ENCODE results near the gene GALNT5.
"Not testable (repeated sequence)": the region's sequence is repeated elsewhere in the genome, so short reads cannot be mapped to it uniquely, and the experiment has no call there.

GALNT5 gene

DNA sequence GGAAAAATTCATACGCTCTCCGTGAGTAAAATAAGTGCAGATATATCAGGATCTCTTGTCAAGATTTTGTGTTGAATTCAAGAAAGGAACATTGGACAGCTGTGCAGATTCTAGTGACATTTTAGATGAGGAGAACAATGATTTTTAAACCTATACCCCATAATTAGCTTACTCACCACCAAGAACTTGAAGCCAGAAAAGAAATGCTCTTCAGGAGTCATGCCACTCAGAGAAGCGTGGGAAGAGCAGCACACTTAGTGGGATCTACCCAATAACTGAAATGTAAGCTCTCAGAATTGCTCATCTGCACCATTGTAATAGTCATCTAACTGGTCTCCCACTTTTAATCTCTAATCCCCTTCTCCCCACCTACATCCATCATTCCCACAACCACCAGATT is 77.3 kb downstream of the GALNT5 start:
- Histone ChIP-seq H3K27me3 (ENCODE audit: control insufficient read depth, insufficient read depth, low read length, poor library complexity, severe bottlenecking) (no peaks in the 10 kb centered on the region), H3K4me1 (ENCODE audit: control insufficient read depth, insufficient read depth, low read length) (no peaks in the 10 kb centered on the region), H3K36me3 (ENCODE audit: control insufficient read depth, insufficient read depth, low read length) (no peaks in the 10 kb centered on the region), H3K9me3 (ENCODE audit: control insufficient read depth, low read length) (no peaks in the 10 kb centered on the region), H3K4me3 (ENCODE audit: insufficient read depth, low read depth, low read length) (no peak overlapping the region), H3K27ac (ENCODE audit: insufficient read depth, low read depth, low read length, poor library complexity, severe bottlenecking) (no peak overlapping the region)
- WGBS, 2 experiments = 92 to 95% methylated on average over 3 of the region's 3 CpGs

- H3K36me3 ChIP-seq (ENCODE audit: control insufficient read depth, insufficient read depth, low read length) = no peaks in the 10 kb centered on the region
- H3K9me3 ChIP-seq (ENCODE audit: control insufficient read depth, low read length) = no peaks in the 10 kb centered on the region
- no peaks in the 10 kb centered on the region for H3K27me3 ChIP-seq (ENCODE audit: control insufficient read depth, insufficient read depth, low read length, poor library complexity, severe bottlenecking)
- 44 to 48% methylated on average over 7 to 8 of the region's 8 CpGs for WGBS, 2 experiments
- no peak overlapping the region for H3K4me3 ChIP-seq (ENCODE audit: insufficient read depth, low read depth, low read length)
- H3K27ac ChIP-seq (ENCODE audit: insufficient read depth, low read depth, low read length, poor library complexity, severe bottlenecking) = no peak overlapping the region
- H3K4me1 ChIP-seq (ENCODE audit: control insufficient read depth, insufficient read depth, low read length) = no peaks in the 10 kb centered on the region
Measured at GRCh38 chr2:157336137-157337010, 78.9 kb downstream of the GALNT5 start.

- H3K4me1 ChIP-seq (ENCODE audit: control insufficient read depth, insufficient read depth, low read length) = no peaks in the 10 kb centered on the region
- H3K4me3 ChIP-seq (ENCODE audit: insufficient read depth, low read depth, low read length) = no peak overlapping the region
- WGBS, 2 experiments = 88 to 90% methylated on average over 3 of the region's 3 CpGs
- no peaks in the 10 kb centered on the region for H3K36me3 ChIP-seq (ENCODE audit: control insufficient read depth, insufficient read depth, low read length)
- H3K9me3 ChIP-seq (ENCODE audit: control insufficient read depth, low read length) = no peaks in the 10 kb centered on the region
- H3K27ac ChIP-seq (ENCODE audit: insufficient read depth, low read depth, low read length, poor library complexity, severe bottlenecking) = no peak overlapping the region
- H3K27me3 ChIP-seq (ENCODE audit: control insufficient read depth, insufficient read depth, low read length, poor library complexity, severe bottlenecking) = no peaks in the 10 kb centered on the region
Measured at GRCh38 chr2:157337978-157338377, 80.5 kb downstream of the GALNT5 start.

DNA sequence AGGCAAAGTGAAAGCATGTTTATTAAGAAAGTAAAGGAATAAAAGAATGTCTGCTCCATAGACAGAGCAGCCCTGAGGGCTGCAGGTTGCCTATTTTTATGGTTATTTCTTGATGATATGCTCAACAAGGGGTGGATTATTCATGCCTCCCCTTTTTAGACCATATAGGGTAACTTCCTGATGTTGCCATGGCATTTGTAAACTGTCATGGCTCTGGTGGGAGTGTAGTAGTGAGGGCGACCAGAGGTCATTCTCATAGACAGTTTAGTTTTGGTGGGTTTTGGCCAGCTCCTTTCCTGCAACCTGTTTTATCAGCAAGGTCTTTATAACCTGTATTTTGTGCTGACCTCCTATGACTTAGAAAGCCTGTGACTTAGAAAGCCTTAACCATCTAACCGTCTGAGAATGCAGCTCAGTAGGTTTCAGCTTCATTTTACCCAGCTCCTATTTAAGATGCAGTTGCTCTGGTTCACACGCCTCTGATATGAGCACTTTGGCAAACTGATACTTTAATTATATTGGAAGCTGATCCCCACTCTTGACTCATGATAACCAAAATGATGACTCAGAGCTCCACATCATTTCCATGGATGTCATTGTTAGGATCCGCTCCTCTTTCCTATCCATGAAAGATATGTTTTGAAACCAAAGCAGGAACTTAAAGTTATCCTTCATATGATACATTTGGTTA is 82.6 kb downstream of the GALNT5 start:
- Histone ChIP-seq H3K4me1 (ENCODE audit: control insufficient read depth, insufficient read depth, low read length) (no peaks in the 10 kb centered on the region), H3K9me3 (ENCODE audit: control insufficient read depth, low read length) (no peaks in the 10 kb centered on the region), H3K27ac (ENCODE audit: insufficient read depth, low read depth, low read length, poor library complexity, severe bottlenecking) (no peak overlapping the region), H3K27me3 (ENCODE audit: control insufficient read depth, insufficient read depth, low read length, poor library complexity, severe bottlenecking) (no peaks in the 10 kb centered on the region), H3K4me3 (ENCODE audit: insufficient read depth, low read depth, low read length) (no peak overlapping the region), H3K36me3 (ENCODE audit: control insufficient read depth, insufficient read depth, low read length) (no peaks in the 10 kb centered on the region)
- WGBS, 2 experiments = 89 to 93% methylated on average over 4 of the region's 4 CpGs

- H3K9me3 ChIP-seq (ENCODE audit: control insufficient read depth, low read length); H3K27me3 ChIP-seq (ENCODE audit: control insufficient read depth, insufficient read depth, low read length, poor library complexity, severe bottlenecking); H3K27ac ChIP-seq (ENCODE audit: insufficient read depth, low read depth, low read length, poor library complexity, severe bottlenecking); H3K36me3 ChIP-seq (ENCODE audit: control insufficient read depth, insufficient read depth, low read length); H3K4me1 ChIP-seq (ENCODE audit: control insufficient read depth, insufficient read depth, low read length); H3K4me3 ChIP-seq (ENCODE audit: insufficient read depth, low read depth, low read length): not testable (repeated sequence)
- 95 to 96% methylated on average over 2 of the region's 2 CpGs for WGBS, 2 experiments
Measured at GRCh38 chr2:157341381-157341780, 83.9 kb downstream of the GALNT5 start.

- Histone ChIP-seq H3K27me3 (ENCODE audit: control insufficient read depth, insufficient read depth, low read length, poor library complexity, severe bottlenecking) (no peaks in the 10 kb centered on the region), H3K27ac (ENCODE audit: insufficient read depth, low read depth, low read length, poor library complexity, severe bottlenecking) (no peak overlapping the region), H3K36me3 (ENCODE audit: control insufficient read depth, insufficient read depth, low read length) (no peaks in the 10 kb centered on the region), H3K9me3 (ENCODE audit: control insufficient read depth, low read length) (no peaks in the 10 kb centered on the region), H3K4me3 (ENCODE audit: insufficient read depth, low read depth, low read length) (no peak overlapping the region), H3K4me1 (ENCODE audit: control insufficient read depth, insufficient read depth, low read length) (no peaks in the 10 kb centered on the region)
- WGBS, 2 experiments = 72% methylated on average over 2 of the region's 2 CpGs
Measured at GRCh38 chr2:157345647-157346389, 88.3 kb downstream of the GALNT5 start.

- no peaks in the 10 kb centered on the region for H3K9me3 ChIP-seq (ENCODE audit: control insufficient read depth, low read length)
- no peak overlapping the region for H3K4me3 ChIP-seq (ENCODE audit: insufficient read depth, low read depth, low read length)
- no peaks in the 10 kb centered on the region for H3K4me1 ChIP-seq (ENCODE audit: control insufficient read depth, insufficient read depth, low read length)
- WGBS, 2 experiments = 88 to 93% methylated on average over 3 of the region's 3 CpGs
- H3K27ac ChIP-seq (ENCODE audit: insufficient read depth, low read depth, low read length, poor library complexity, severe bottlenecking) = no peak overlapping the region
- H3K36me3 ChIP-seq (ENCODE audit: control insufficient read depth, insufficient read depth, low read length) = no peaks in the 10 kb centered on the region
- H3K27me3 ChIP-seq (ENCODE audit: control insufficient read depth, insufficient read depth, low read length, poor library complexity, severe bottlenecking) = no peaks in the 10 kb centered on the region
Measured at GRCh38 chr2:157348291-157348921, 90.9 kb downstream of the GALNT5 start.

DNA sequence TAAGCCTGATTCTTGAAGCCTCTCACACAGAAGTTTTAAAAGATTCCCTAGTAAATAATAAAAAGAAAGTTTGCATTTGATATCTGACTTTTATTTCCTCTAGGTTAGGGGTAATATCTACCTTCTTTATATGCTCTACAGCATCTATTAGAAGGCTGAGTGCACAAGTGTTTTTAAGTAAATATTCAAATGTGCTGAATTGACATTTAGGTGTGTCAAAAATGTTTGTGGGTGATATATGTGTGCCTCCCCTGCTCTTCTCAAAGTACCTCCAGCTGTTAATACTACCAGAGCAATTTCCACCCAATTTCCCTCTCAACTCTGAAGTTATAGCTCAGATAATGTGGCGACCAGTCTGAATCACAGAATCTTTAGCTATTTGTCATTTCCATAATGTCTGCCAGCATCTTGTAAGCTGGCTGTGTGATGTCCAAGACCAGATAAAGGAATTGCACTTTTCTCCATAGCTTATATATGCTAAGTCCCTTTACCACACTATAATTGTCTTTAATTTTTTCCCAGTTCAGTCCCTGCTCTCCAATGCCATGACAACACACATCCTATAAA is 92.5 kb downstream of the GALNT5 start:
- no peaks in the 10 kb centered on the region for H3K36me3 ChIP-seq (ENCODE audit: control insufficient read depth, insufficient read depth, low read length)
- no peak overlapping the region for H3K4me3 ChIP-seq (ENCODE audit: insufficient read depth, low read depth, low read length)
- H3K27me3 ChIP-seq (ENCODE audit: control insufficient read depth, insufficient read depth, low read length, poor library complexity, severe bottlenecking) = no peaks in the 10 kb centered on the region
- H3K4me1 ChIP-seq (ENCODE audit: control insufficient read depth, insufficient read depth, low read length) = no peaks in the 10 kb centered on the region
- H3K27ac ChIP-seq (ENCODE audit: insufficient read depth, low read depth, low read length, poor library complexity, severe bottlenecking) = no peak overlapping the region
- no peaks in the 10 kb centered on the region for H3K9me3 ChIP-seq (ENCODE audit: control insufficient read depth, low read length)
- 89 to 91% methylated on average over 1 of the region's 1 CpG for WGBS, 2 experiments

GRCh38 chr2:157355618-157356017 is 98.1 kb downstream of the GALNT5 start:
- H3K36me3 ChIP-seq (ENCODE audit: control insufficient read depth, insufficient read depth, low read length) = no peaks in the 10 kb centered on the region
- no peaks in the 10 kb centered on the region for H3K9me3 ChIP-seq (ENCODE audit: control insufficient read depth, low read length)
- H3K27me3 ChIP-seq (ENCODE audit: control insufficient read depth, insufficient read depth, low read length, poor library complexity, severe bottlenecking) = no peaks in the 10 kb centered on the region
- no peak overlapping the region for H3K27ac ChIP-seq (ENCODE audit: insufficient read depth, low read depth, low read length, poor library complexity, severe bottlenecking)
- no peaks in the 10 kb centered on the region for H3K4me1 ChIP-seq (ENCODE audit: control insufficient read depth, insufficient read depth, low read length)
- H3K4me3 ChIP-seq (ENCODE audit: insufficient read depth, low read depth, low read length) = no peak overlapping the region
- 50 to 70% methylated on average over 1 of the region's 1 CpG for WGBS, 2 experiments
